Heart left ventricle (tissue), 16 donors: ENCODE results near the gene ACVRL1. TPM values are rescaled to one million over a fixed set of nuclear protein-coding genes. Genes with fewer than 3 reads are reported as not detected.
A peak's percentile ranks its signal among the peaks of the same experiment; 100 is the strongest.

Experiments used
- ATAC-seq, 4 donors: fragments of 200-7000 bp; cut with Tn5 transposase; one replicate each; pipeline ENCODE4 v1.9.1; 2020 to 2022; ENCODE audit warnings: moderate library complexity in 4 of 4, mild to moderate bottlenecking in 3 of 4, moderate number of reproducible peaks in 1 of 4
- DNase-seq, 5 donors: peaks; one replicate each; pipeline ENCODE4 v3.0.0-alpha.2; 2020
- H3K27ac ChIP-seq, 12 donors: fragments of 200-600 bp; sonication (generic) in 4 of 12; one replicate each; pipeline versions ENCODE4 v1.5.0 to v1.8.0; 2016 to 2022; ENCODE audit warnings: mild to moderate bottlenecking in 2 of 12
- H3K27me3 ChIP-seq, 9 donors: fragments of 200-600 bp; sonication (generic) in 2 of 9; one replicate each; pipeline versions ENCODE4 v1.5.1 to v1.8.0; 2016 to 2022; ENCODE audit warnings: mild to moderate bottlenecking in 3 of 9
- H3K36me3 ChIP-seq, 9 donors: fragments of 200-600 bp; sonication (generic) in 2 of 9; one replicate each; pipeline versions ENCODE4 v1.5.0 to v1.8.0; 2018 to 2022; ENCODE audit warnings: mild to moderate bottlenecking in 2 of 9
- H3K4me1 ChIP-seq, 12 donors: fragments of 200-600 bp; sonication (generic) in 4 of 12; one replicate each; pipeline versions ENCODE4 v1.5.0 to v1.8.0; 2016 to 2022; ENCODE audit warnings: mild to moderate bottlenecking in 3 of 12
- H3K4me3 ChIP-seq, 12 donors: fragments of 200-600 bp; sonication (generic) in 4 of 12; one replicate each; pipeline versions ENCODE4 v1.5.0 to v1.8.0; 2017 to 2022; ENCODE audit warnings: mild to moderate bottlenecking in 9 of 12, moderate library complexity in 4 of 12
- H3K9me3 ChIP-seq, 12 donors: fragments of 200-600 bp; sonication (generic) in 4 of 12; one replicate each; pipeline versions ENCODE4 v1.5.0 to v1.8.0; 2016 to 2022; ENCODE audit warnings: mild to moderate bottlenecking in 1 of 12
- POLR2A ChIP-seq, 2 donors: fragments of 450-650 bp; IDR thresholded peaks; one replicate each; pipeline ENCODE4 v1.6.1; 2017; ENCODE audit warnings: antibody characterized with exemption in 2 of 2, mild to moderate bottlenecking in 2 of 2, moderate library complexity in 2 of 2
- WGBS, 4 donors: extraction: QIAGEN DNeasy Blood & Tissue Kit in 2 of 4; methylation state at CpG; one replicate each; pipeline versions ENCODE4 v1.1.5 to v1.1.7; 2013 to 2018; 5-methylcytosine and 5-hydroxymethylcytosine counted together
- intact Hi-C, 10 donors: fragments of 100-400 bp; cut with DNase I; formaldehyde crosslinking; loops; one replicate each; pipeline versions ENCODE4 v1.11.1 to v1.14.2; 2022
- polyA plus RNA-seq, 2 donors: library from polyadenylated mRNA; stranded (reverse); fragments of 200-250 nt; gene quantifications; one replicate each; pipeline ENCODE4 v1.2.3, GENCODE V29; 2013
- total RNA-seq, 9 donors: library from RNA; depleted of rRNA in 2 of 9; stranded (reverse); fragments of >200 nt in 2 of 9; fragmentation: NEBNext Ultra II Directional in 3 of 9; extraction: Animal tissue kit (Norgen Biotek cat#: 25700) in 3 of 9; gene quantifications; one replicate each; pipeline versions ENCODE4 v1.1.0 to v1.2.4, GENCODE V29; 2016 to 2023
- TF ChIP-seq, protein P1 (sequence below), 12 donors: fragments of 200-600 bp; sonication (generic) in 4 of 12; IDR thresholded peaks; one replicate each; pipeline versions ENCODE4 v1.5.0 to v1.8.0; 2018 to 2022; ENCODE audit warnings: antibody characterized with exemption in 12 of 12, mild to moderate bottlenecking in 5 of 12
- donor health status: ischemic (EF 13 %, LVEDD 7.1; RV severe dilation, severe dysfunction).
- donor health status: healthy with polysubstance abuse.
- donor health status: DM: no; HTN: yes; CAD: no.
- donor health status: DM: no; HTN: no; CAD: no.
- donor health status: ischemic (EF 25% LVEDD 6.9; RV normal size, moderate dysfunction).
- donor health status: ischemic (EF 25% LVEDD 5.7; RV mildly dilated, moderate dysfunction).
- donor health status: healthy.
- donor health status: DM: yes; HTN: yes; CAD: no.
- donor health status: ischemic (EF 35%, LVEDD 5.7; RV mildly dilated, moderate dysfunction).
- donor health status: nonischemic (EF 11% LVEDD 7.7; RV severe dilation, severe dysfunction).
- donor health status: DM: yes; HTN: yes; CAD: no.
- donor health status: PGD.
- donor health status: ischemic (EF 29% LVEDD 5.4; RV normal size, mild dysfunction).
- donor health status: nonischemic (EF 23%, LVEDD 6.1; RV moderate dilation, normal function).

The ACVRL1 gene
- total and polyA plus RNA-seq, 11 donors, result 20.5 to 116 (median 33.4) TPM

DNA sequence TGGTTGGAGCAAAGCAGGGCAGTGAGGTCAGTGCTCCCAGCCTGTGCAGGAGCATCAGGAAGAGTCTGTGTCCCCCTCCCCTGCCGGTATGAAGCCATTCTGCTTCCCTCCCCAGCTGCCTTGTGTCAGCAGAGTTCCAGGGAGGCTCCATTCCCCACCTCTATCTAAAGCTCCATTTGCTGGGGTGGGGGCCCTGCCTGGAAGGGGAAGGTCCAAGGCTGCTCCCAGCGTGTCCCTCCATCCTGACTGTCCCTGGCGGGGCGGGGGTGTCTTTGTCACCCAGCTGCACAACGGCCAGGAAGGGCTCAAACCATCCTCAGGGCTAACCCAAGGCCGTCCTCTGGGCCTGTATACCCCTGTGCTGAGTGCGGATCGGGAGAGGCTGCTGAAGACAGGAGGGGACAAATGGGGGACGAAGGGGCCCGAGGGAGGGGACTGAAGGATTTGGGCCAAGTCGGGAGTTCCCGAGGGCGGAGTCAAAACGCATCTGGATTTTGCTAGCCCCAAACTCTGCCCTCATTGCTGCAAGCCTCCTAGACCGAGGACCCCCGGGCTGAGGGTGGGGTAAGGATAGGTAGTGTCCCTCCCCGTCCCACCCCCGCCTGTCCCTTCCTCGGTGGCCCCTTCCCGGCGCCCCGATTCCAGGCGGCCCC lies 748 bp upstream of the ACVRL1 start:
- H3K27me3 ChIP-seq, result peaks cover 0 to 22% (median 5%) of the 10 kb centered on the region in 9 donors

DNA sequence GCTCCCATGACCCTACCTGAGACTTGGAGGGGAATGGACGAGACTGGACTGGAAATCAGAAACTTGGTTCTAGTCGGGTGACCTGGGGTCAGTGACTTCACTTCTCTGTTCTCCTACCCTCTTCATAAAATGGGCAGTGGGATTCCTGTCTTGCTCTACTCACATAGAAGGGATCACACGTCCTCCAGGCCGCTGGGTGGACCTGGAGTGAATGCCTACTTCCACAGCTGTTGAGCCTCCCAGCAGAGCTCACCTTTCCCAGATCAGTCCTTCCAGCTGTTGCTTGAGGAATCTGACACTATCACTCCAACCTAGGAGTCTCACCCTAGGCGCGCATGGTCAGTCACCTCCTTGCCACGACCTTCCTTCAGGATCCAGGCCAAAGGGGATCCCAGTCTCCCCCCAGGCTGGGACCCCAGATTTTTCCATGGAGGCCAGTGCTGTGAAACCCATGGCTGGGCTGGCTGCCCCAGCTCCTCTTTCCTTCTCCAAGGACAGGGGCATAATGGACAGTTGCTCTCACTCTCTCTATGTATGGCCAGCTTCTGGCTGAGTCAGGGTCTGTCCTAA lies 637 bp downstream of the ACVRL1 start:
- Histone ChIP-seq H3K4me1 (peaks cover 6 to 85% (median 74%) of the 10 kb centered on the region in 12 donors), H3K9me3 (no peaks in the 10 kb centered on the region), H3K4me3 (peak overlapping the region; percentile 53 to 90 (median 70)), H3K27ac (peak overlapping the region; percentile 87 to 98 (median 94)), H3K36me3 (peaks cover 0 to 5% (median 0%) of the 10 kb centered on the region in 9 donors), H3K27me3 (peaks cover 0 to 22% (median 5%) of the 10 kb centered on the region in 9 donors)
- intact Hi-C loops, result loop anchor here in 2 of 10 donors (5.0 to 10.0 kb wide), 2 partner anchors 114 to 177 kb away; no protein-coding TSS in a partner anchor
- no peak for ATAC-seq
- TF ChIP-seq, protein P1, sequence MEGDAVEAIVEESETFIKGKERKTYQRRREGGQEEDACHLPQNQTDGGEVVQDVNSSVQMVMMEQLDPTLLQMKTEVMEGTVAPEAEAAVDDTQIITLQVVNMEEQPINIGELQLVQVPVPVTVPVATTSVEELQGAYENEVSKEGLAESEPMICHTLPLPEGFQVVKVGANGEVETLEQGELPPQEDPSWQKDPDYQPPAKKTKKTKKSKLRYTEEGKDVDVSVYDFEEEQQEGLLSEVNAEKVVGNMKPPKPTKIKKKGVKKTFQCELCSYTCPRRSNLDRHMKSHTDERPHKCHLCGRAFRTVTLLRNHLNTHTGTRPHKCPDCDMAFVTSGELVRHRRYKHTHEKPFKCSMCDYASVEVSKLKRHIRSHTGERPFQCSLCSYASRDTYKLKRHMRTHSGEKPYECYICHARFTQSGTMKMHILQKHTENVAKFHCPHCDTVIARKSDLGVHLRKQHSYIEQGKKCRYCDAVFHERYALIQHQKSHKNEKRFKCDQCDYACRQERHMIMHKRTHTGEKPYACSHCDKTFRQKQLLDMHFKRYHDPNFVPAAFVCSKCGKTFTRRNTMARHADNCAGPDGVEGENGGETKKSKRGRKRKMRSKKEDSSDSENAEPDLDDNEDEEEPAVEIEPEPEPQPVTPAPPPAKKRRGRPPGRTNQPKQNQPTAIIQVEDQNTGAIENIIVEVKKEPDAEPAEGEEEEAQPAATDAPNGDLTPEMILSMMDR (IDR thresholded peaks at IDR 0.05), result no peak
- no peak for TF ChIP-seq POLR2A (IDR thresholded peaks at IDR 0.05)
- 45 to 66% (median 58%) methylated on average over 5 to 7 of the region's 7 CpGs for WGBS, 4 donors
- DNase-seq, result peak in 2 of 5 donors; percentile 13 to 19

More for the DNA sequence above, 748 bp upstream of the ACVRL1 start:
- WGBS, 4 donors, result 18 to 36% (median 22%) methylated on average over 5 to 23 of the region's 23 CpGs
- peak; percentile 4 to 19 (median 12) for ATAC-seq
- peak overlapping the region; percentile 53 to 90 (median 70) for H3K4me3 ChIP-seq
- peaks cover 6 to 71% (median 60%) of the 10 kb centered on the region in 12 donors for H3K4me1 ChIP-seq
- TF ChIP-seq POLR2A (IDR thresholded peaks at IDR 0.05), result no peak
- TF ChIP-seq, protein P1 (IDR thresholded peaks at IDR 0.05), result no peak
- intact Hi-C loops, result loop anchor here in 2 of 10 donors (5.0 to 10.0 kb wide), 2 partner anchors 116 to 178 kb away; no protein-coding TSS in a partner anchor
- no peaks in the 10 kb centered on the region for H3K36me3 ChIP-seq
- H3K9me3 ChIP-seq, result peaks cover 0 to 3% (median 0%) of the 10 kb centered on the region in 12 donors
- peak in 4 of 5 donors; percentile 32 to 58 (median 46) for DNase-seq
- H3K27ac ChIP-seq, result peak overlapping the region; percentile 87 to 98 (median 94)

DNA sequence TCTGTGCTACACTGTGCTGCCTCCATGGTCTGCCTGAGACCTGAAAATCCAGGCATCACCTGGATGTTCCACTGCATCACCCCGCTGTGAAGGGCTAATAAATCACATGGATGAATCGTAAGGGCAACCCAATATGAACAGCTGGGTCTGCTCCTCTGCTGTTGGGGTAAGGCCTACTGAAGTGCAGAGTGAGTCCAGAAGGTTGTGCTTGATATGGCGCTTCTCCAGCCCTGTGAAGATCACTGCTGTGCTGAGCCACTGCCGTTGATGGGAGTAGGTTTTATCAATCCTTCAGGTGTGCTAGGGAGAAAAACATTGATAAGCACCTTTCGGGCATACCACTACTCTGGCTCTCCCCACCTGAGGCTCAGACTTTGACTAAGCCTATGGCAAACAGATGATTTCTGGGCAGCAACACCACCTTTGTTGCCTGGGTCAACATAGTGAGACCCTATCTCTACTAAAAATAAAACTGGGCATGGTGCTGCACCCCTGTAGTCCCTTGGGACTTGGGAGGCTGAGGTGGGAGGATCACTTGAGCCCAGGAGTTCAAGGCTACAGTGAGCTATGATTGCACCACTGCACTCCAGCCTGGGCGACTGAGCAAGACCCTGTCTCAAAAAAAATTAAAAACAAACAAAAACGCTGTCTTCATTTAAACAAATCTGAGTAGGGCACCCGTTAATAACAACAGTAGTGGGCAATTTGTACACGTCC lies 1.7 kb downstream of the ACVRL1 start:
- DNase-seq (peak in 1 of 5 donors; percentile 26), ATAC-seq (no peak)
- Histone ChIP-seq H3K36me3 (peaks cover 0 to 6% (median 0%) of the 10 kb centered on the region in 9 donors), H3K4me1 (peaks cover 6 to 96% (median 83%) of the 10 kb centered on the region in 12 donors), H3K27ac (peak overlapping the region in 10 of 12 donors; percentile 4 to 98 (median 92)), H3K4me3 (peak overlapping the region in 10 of 12 donors; percentile 61 to 90 (median 71)), H3K9me3 (no peaks in the 10 kb centered on the region), H3K27me3 (peaks cover 0 to 22% (median 5%) of the 10 kb centered on the region in 9 donors)
- WGBS, 4 donors, result 77 to 84% (median 78%) methylated on average over 9 of the region's 9 CpGs
- intact Hi-C loops, result loop anchor here in 2 of 10 donors (5.0 to 10.0 kb wide), 2 partner anchors 113 to 176 kb away; no protein-coding TSS in a partner anchor
- TF ChIP-seq, protein P1 (IDR thresholded peaks at IDR 0.05), result no peak
- no peak for TF ChIP-seq POLR2A (IDR thresholded peaks at IDR 0.05)
